Activated CD8-positive, alpha-beta memory T cell treated with anti-CD3 and anti-CD28 coated beads for 48 hours (primary cell): ENCODE results near the gene ZNF112.
A peak's percentile ranks its signal among the peaks of the same experiment; 100 is the strongest.
"Not testable (repeated sequence)": the region's sequence is repeated elsewhere in the genome, so short reads cannot be mapped to it uniquely, and the experiment has no call there.

Source experiments
- DNase-seq, 3 experiments: peaks; one replicate each; pipeline ENCODE4 v3.0.0-alpha.2; 2020; ENCODE audit warnings: low read depth in 2 of 3, low spot score in 2 of 3

The ZNF112 gene

GRCh38 chr19:44356383-44357111 lies at the start of gene ZNF112:
ZNF112 (minus strand) TSS chr19:44356680; CDS start chr19:44340539, 16,141 bp downstream.
- DNase-seq, result peak in 1 of 3 experiments; percentile 1

- DNase-seq, result peak; percentile 37 to 50 (median 40)
Observed at GRCh38 chr19:44401139-44402115, 44.9 kb upstream of the ZNF112 start, which contains the start of gene ZNF285. ZNF285 (minus strand) TSS chr19:44401608; CDS start chr19:44397213, 4,395 bp downstream.

- DNase-seq, result not testable (repeated sequence)
Observed at GRCh38 chr19:44389268-44389667, 32.8 kb upstream of the ZNF112 start.

GRCh38 chr19:44374789-44375188 lies 18.3 kb upstream of the ZNF112 start:
- no peak for DNase-seq

- DNase-seq, result no peak
Observed at GRCh38 chr19:44371815-44372480, 15.5 kb upstream of the ZNF112 start.

- DNase-seq, result no peak
Observed at GRCh38 chr19:44367024-44367423, 10.5 kb upstream of the ZNF112 start.

GRCh38 chr19:44346556-44346955 lies 9.9 kb downstream of the ZNF112 start:
- no peak for DNase-seq

- no peak for DNase-seq
Observed at GRCh38 chr19:44345959-44346358, 10.5 kb downstream of the ZNF112 start.

GRCh38 chr19:44344255-44344654 lies 12.2 kb downstream of the ZNF112 start:
- no peak for DNase-seq

- DNase-seq, result no peak
Observed at GRCh38 chr19:44341794-44342193, 14.7 kb downstream of the ZNF112 start.

- not testable (repeated sequence) for DNase-seq
Observed at GRCh38 chr19:44334639-44335038, 21.8 kb downstream of the ZNF112 start.

- no peak for DNase-seq
Observed at GRCh38 chr19:44332145-44332544, 24.3 kb downstream of the ZNF112 start.

GRCh38 chr19:44315883-44316282 lies 40.6 kb downstream of the ZNF112 start:
- no peak for DNase-seq

GRCh38 chr19:44313231-44313630 lies 43.2 kb downstream of the ZNF112 start:
- DNase-seq, result no peak

GRCh38 chr19:44308011-44308410 lies 48.5 kb downstream of the ZNF112 start:
- no peak for DNase-seq

GRCh38 chr19:44306283-44306682 lies 50.2 kb downstream of the ZNF112 start:
- no peak for DNase-seq

GRCh38 chr19:44305457-44305856 lies 51.0 kb downstream of the ZNF112 start:
- no peak for DNase-seq

- peak; percentile 29 to 45 (median 44) for DNase-seq
Observed at GRCh38 chr19:44304659-44305193, 51.8 kb downstream of the ZNF112 start, which contains the start of gene ZNF235. ZNF235 (minus strand) TSS chr19:44305025; CDS start chr19:44303404, 1,621 bp downstream.

GRCh38 chr19:44303976-44304568 lies 52.4 kb downstream of the ZNF112 start:
- DNase-seq, result no peak

GRCh38 chr19:44303320-44303719 lies 53.2 kb downstream of the ZNF112 start:
- DNase-seq, result no peak
